GM12892 (cell line): ENCODE data around the gene CMTM8.
"Not testable (repeated sequence)": the region's sequence is repeated elsewhere in the genome, so short reads cannot be mapped to it uniquely, and the experiment has no call there.

Source experiments
- DNase-seq: peaks from one replicate; pipeline ENCODE4 v3.0.0; 2011; ENCODE audit not compliant: insufficient read length
- FAIRE-seq: peaks from 2 replicates; lab custom pipeline; 2011; peaks lifted over from hg19 to GRCh38; lab: Jason Lieb, UNC
- POLR2A ChIP-seq: IDR thresholded peaks from 2 replicates; pipeline ENCODE4 v1.6.1; 2011; ENCODE audit warnings: low read depth, low read length, control low read depth
- POLR2AphosphoS5 ChIP-seq: IDR thresholded peaks from 2 replicates; pipeline ENCODE4 v1.6.1; 2011; ENCODE audit warnings: low read depth, low read length, control low read depth
- TAF1 ChIP-seq: IDR thresholded peaks from 2 replicates; pipeline ENCODE4 v1.6.1; 2011; ENCODE audit warnings: low read depth, mild to moderate bottlenecking, control low read depth, low read length, borderline replicate concordance

CMTM8 gene

GRCh38 chr3:32208447-32208846 is 30.0 kb upstream of the CMTM8 start:
- DNase-seq (no peak), FAIRE-seq (no peak)
- TF ChIP-seq POLR2A (no peak), TAF1 (no peak)

- DNase-seq (no peak), FAIRE-seq (no peak)
- TF ChIP-seq POLR2AphosphoS5 = no peak
- TF ChIP-seq POLR2A = no peak
- no peak for TF ChIP-seq TAF1
Measured at GRCh38 chr3:32215185-32215584, 23.3 kb upstream of the CMTM8 start.

GRCh38 chr3:32216172-32216783 is 22.2 kb upstream of the CMTM8 start:
- no peak for TF ChIP-seq TAF1
- no peak for TF ChIP-seq POLR2AphosphoS5
- TF ChIP-seq POLR2A = no peak
- DNase-seq = no peak
- no peak for FAIRE-seq

GRCh38 chr3:32217339-32217738 is 21.1 kb upstream of the CMTM8 start:
- no peak for DNase-seq
- FAIRE-seq = no peak
- TF ChIP-seq TAF1 (no peak), POLR2A (no peak), POLR2AphosphoS5 (no peak)

- FAIRE-seq = no peak
- no peak for DNase-seq
- TF ChIP-seq POLR2AphosphoS5 = no peak
- TF ChIP-seq TAF1 = no peak
- TF ChIP-seq POLR2A = no peak
Measured at GRCh38 chr3:32219537-32219936, 18.9 kb upstream of the CMTM8 start.

GRCh38 chr3:32220006-32220405 is 18.5 kb upstream of the CMTM8 start:
- no peak for FAIRE-seq
- DNase-seq = no peak
- TF ChIP-seq POLR2A (no peak), POLR2AphosphoS5 (no peak), TAF1 (no peak)

- FAIRE-seq (no peak), DNase-seq (no peak)
- TF ChIP-seq POLR2AphosphoS5 (no peak), POLR2A (no peak), TAF1 (no peak)
Measured at GRCh38 chr3:32222950-32223349, 15.5 kb upstream of the CMTM8 start.

GRCh38 chr3:32224016-32224516 is 14.4 kb upstream of the CMTM8 start:
- TF ChIP-seq POLR2A (no peak), TAF1 (no peak), POLR2AphosphoS5 (no peak)
- no peak for DNase-seq
- FAIRE-seq = no peak

GRCh38 chr3:32226875-32227500 is 11.5 kb upstream of the CMTM8 start:
- FAIRE-seq (no peak), DNase-seq (no peak)
- TF ChIP-seq TAF1 = no peak
- TF ChIP-seq POLR2A = no peak
- TF ChIP-seq POLR2AphosphoS5 = no peak

GRCh38 chr3:32228743-32229142 is 9.7 kb upstream of the CMTM8 start:
- DNase-seq, FAIRE-seq: not testable (repeated sequence)

GRCh38 chr3:32229565-32229964 is 8.9 kb upstream of the CMTM8 start:
- TF ChIP-seq POLR2AphosphoS5 (no peak), TAF1 (no peak), POLR2A (no peak)
- FAIRE-seq (no peak), DNase-seq (no peak)

- TF ChIP-seq POLR2A (no peak), TAF1 (no peak), POLR2AphosphoS5 (no peak)
- no peak for FAIRE-seq
- DNase-seq = no peak
Measured at GRCh38 chr3:32236377-32236776, 2.1 kb upstream of the CMTM8 start.

- FAIRE-seq = no peak
- TF ChIP-seq TAF1 (no peak), POLR2A (no peak), POLR2AphosphoS5 (no peak)
- peak; percentile 6 for DNase-seq
Measured at GRCh38 chr3:32237670-32238452, 619 bp upstream of the CMTM8 start.
